Naive thymus-derived CD8-positive, alpha-beta T cell (primary cell): ENCODE measurements around the gene IL12A. TPM values are rescaled to one million over a fixed set of nuclear protein-coding genes. Genes with fewer than 3 reads are reported as not detected.
A peak's percentile ranks its signal among the peaks of the same experiment; 100 is the strongest.

Experiments
- ATAC-seq, 2 donors: fragments of 150-1000 bp; cut with Tn5 transposase in 1 of 2; sonication (Bioruptor Pico), chemical (Tn5 transposase) in 1 of 2; 1 replicate in 1 of 2; 2 replicates in 1 of 2; pipeline ENCODE4 v1.10.0; 2021; ENCODE audit warnings: mild to moderate bottlenecking in 2 of 2, moderate library complexity in 2 of 2
- POLR2A ChIA-PET: fragments of 350-600 bp; sonication (Branson Sonifier 250); formaldehyde crosslinking; loops from one replicate; lab custom pipeline; 2021; ENCODE audit warnings: antibody characterized with exemption; lab: Charles Lee
- DNase-seq, 10 donors: peaks; one replicate each; pipeline versions ENCODE4 v3.0.0 to v3.0.0-alpha.2; 2020 to 2022
- H3K27ac Mint-ChIP-seq, 10 donors: one replicate each; pipeline ENCODE4 v1.8.0; 2020 to 2022; ENCODE audit warnings: mild to moderate bottlenecking in 10 of 10, mixed read lengths in 10 of 10, moderate library complexity in 4 of 10, inconsistent platforms in 1 of 10
- H3K27me3 Mint-ChIP-seq, 5 donors: one replicate each; pipeline ENCODE4 v1.8.0; 2021 to 2022; ENCODE audit warnings: mixed read lengths in 5 of 5
- H3K36me3 Mint-ChIP-seq, 3 donors: one replicate each; pipeline ENCODE4 v1.8.0; 2020 to 2022; ENCODE audit warnings: mixed read lengths in 3 of 3, mild to moderate bottlenecking in 2 of 3, inconsistent platforms in 1 of 3
- H3K4me1 Mint-ChIP-seq, 4 donors: one replicate each; pipeline ENCODE4 v1.8.0; 2021 to 2022; ENCODE audit warnings: mixed read lengths in 4 of 4
- H3K4me3 Mint-ChIP-seq, 10 donors: one replicate each; pipeline ENCODE4 v1.8.0; 2020 to 2022; ENCODE audit warnings: mild to moderate bottlenecking in 10 of 10, mixed read lengths in 10 of 10, moderate library complexity in 6 of 10, inconsistent platforms in 1 of 10
- H3K9me3 Mint-ChIP-seq, 9 donors: one replicate each; pipeline ENCODE4 v1.8.0; 2020 to 2022; ENCODE audit warnings: mixed read lengths in 9 of 9, mild to moderate bottlenecking in 3 of 9, inconsistent platforms in 1 of 9, moderate library complexity in 1 of 9
- polyA plus RNA-seq, 3 donors: library from polyadenylated mRNA; unstranded; fragments of 300-500 nt; fragmentation: Illumina TruSeq; gene quantifications; one replicate each; pipeline ENCODE4 v1.2.3, GENCODE V29; 2021
- total RNA-seq, 8 experiments: library from RNA in 2 of 8; stranded (reverse) in 2 of 8; gene quantifications; one replicate each; pipeline ENCODE4 v1.2.3 and lab custom pipeline; 2021 to 2026

IL12A gene
- total and polyA plus RNA-seq, 5 experiments from 2014 or later: 0.37 to 3.0 (median 0.60) TPM

DNA sequence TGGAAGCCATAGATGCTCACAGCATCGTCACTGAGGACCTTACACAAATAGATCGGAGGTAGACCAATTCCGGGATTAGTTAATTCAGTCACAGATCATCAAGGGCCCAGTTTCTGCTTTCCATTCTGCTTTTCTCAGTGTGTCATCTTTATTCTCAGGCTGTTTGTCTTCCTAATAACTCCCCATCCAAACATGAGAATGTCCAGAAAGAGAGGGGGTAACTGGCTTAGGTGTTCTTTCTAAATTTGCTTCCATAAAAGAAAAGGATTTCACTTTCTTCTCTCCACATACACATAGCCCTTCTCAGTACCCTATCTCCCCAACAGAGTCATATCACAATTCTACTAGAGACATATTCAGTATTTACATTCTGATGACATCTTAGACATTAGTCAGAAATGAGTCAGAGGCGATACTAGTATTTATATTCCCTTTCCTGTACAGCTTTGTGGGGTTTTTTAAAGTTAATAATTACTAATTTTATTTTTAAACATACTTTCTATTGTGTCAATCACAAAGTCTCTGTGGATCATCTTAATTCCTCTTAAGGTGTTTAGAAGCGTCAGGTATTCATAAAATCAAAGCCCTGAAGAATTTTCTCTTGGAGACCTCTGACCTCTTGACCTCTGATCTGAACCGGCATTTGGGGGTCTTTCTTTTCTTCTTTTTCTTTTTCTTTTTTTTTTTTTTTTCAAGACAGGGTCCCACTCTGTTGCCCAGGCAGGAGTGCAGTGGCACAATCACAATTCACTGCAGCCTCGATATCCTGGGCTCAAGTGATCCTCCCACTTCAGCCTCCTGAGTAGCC is 24.3 kb upstream of the IL12A start:
- no peaks in the 10 kb centered on the region for H3K9me3 Mint-ChIP-seq
- peaks cover 0 to 5% (median 2%) of the 10 kb centered on the region in 5 donors for H3K27me3 Mint-ChIP-seq
- POLR2A ChIA-PET: no interaction called here
- no peak overlapping the region for H3K4me3 Mint-ChIP-seq
- DNase-seq (no peak), ATAC-seq (no peak)
- H3K36me3 Mint-ChIP-seq: no peaks in the 10 kb centered on the region
- H3K4me1 Mint-ChIP-seq: no peaks in the 10 kb centered on the region
- H3K27ac Mint-ChIP-seq: no peak overlapping the region

- Mint-ChIP-seq H3K27ac (no peak overlapping the region), H3K9me3 (no peaks in the 10 kb centered on the region), H3K36me3 (peaks cover 0 to 5% (median 0%) of the 10 kb centered on the region in 3 donors), H3K4me1 (no peaks in the 10 kb centered on the region), H3K4me3 (no peak overlapping the region), H3K27me3 (peaks cover 5 to 35% (median 11%) of the 10 kb centered on the region in 5 donors)
- ATAC-seq: no peak
- POLR2A ChIA-PET: no interaction called here
- no peak for DNase-seq
These were observed 17.3 kb upstream of the IL12A start for GRCh38 chr3:159971311-159971710.

DNA sequence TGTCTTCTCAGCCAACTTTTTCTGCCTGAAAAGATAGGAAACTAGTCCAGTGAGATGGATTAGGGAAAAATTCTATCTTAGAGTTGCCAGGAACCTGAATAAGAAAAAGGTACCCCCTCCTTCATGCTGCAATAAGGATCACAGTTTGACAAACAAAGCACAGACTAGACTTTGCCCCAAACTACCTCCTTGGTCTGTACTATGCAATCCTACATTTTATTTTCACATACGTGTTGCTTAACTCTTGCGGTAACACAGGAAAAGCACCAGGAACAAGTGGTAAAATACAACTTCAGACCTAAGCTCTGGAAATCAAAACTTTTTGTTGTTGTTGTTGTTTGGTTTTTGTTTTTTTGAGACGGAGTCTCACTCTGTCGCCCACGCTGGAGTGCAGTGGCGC is 11.3 kb upstream of the IL12A start:
- Mint-ChIP-seq H3K4me3 (no peak overlapping the region), H3K27me3 (peaks cover 8 to 43% (median 21%) of the 10 kb centered on the region in 5 donors), H3K4me1 (no peaks in the 10 kb centered on the region), H3K27ac (no peak overlapping the region), H3K9me3 (peaks cover 0 to 5% (median 0%) of the 10 kb centered on the region in 9 donors), H3K36me3 (peaks cover 0 to 12% (median 2%) of the 10 kb centered on the region in 3 donors)
- no peak for DNase-seq
- POLR2A ChIA-PET: no interaction called here
- no peak for ATAC-seq

DNA sequence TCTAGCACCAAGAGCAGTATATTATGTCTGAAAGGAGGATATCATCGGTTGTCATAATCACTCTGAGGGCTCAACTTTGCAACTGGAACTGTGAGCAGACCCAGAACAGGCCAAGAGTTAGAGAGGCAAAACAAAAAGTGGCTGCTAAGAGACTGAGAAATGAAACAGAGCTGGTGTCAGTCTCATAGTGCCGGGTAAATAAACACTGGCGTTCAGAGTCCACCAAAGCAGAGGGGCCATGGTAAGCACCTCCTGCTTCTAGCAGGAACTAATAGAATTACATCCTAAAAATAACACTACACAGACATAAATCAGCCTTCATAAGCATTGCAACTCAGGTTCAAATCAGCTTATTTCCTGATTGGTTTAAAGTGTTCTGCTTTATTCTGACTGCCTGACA is 10.3 kb upstream of the IL12A start:
- no peak overlapping the region for H3K27ac Mint-ChIP-seq
- H3K36me3 Mint-ChIP-seq: peaks cover 0 to 12% (median 2%) of the 10 kb centered on the region in 3 donors
- H3K4me3 Mint-ChIP-seq: no peak overlapping the region
- no peaks in the 10 kb centered on the region for H3K4me1 Mint-ChIP-seq
- H3K9me3 Mint-ChIP-seq: peaks cover 0 to 5% (median 0%) of the 10 kb centered on the region in 9 donors
- no peak for ATAC-seq
- no peak for DNase-seq
- POLR2A ChIA-PET: no interaction called here
- H3K27me3 Mint-ChIP-seq: peaks cover 8 to 43% (median 21%) of the 10 kb centered on the region in 5 donors

- ATAC-seq (no peak), DNase-seq (no peak)
- Mint-ChIP-seq H3K4me1 (no peaks in the 10 kb centered on the region), H3K27me3 (peaks cover 8 to 40% (median 19%) of the 10 kb centered on the region in 5 donors), H3K36me3 (peaks cover 0 to 9% (median 2%) of the 10 kb centered on the region in 3 donors), H3K4me3 (no peak overlapping the region), H3K27ac (no peak overlapping the region), H3K9me3 (peaks cover 0 to 5% (median 0%) of the 10 kb centered on the region in 9 donors)
- POLR2A ChIA-PET: no interaction called here
These were observed 9.5 kb upstream of the IL12A start for GRCh38 chr3:159978918-159979703.

DNA sequence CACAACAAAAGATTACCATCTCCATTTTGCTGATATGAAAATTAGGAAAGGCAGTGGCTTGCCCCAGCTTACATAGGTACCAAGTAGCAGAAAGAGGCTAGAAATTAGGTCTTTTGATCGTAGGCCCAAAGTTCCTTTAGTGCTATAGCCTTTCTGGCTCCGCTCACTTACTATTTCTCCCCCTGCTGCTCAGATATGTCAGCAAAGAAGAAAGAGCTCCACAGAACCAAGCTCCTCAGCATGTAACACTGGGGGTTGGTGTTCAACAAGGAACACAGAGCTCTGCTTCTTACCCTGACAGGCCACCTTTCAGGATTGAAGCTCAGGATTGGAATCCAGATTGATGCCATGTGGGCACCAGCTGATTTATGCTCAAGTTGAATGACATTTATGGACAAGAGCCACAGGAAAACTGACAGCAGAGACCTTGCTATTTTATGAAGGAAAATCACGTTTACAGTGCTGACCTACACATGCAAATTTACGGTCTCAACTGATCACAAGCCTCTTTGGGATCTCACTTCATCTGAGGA is 6.1 kb upstream of the IL12A start:
- H3K4me3 Mint-ChIP-seq: no peak overlapping the region
- H3K36me3 Mint-ChIP-seq: peaks cover 0 to 7% (median 2%) of the 10 kb centered on the region in 3 donors
- POLR2A ChIA-PET: no interaction called here
- no peak overlapping the region for H3K27ac Mint-ChIP-seq
- DNase-seq (no peak), ATAC-seq (no peak)
- peaks cover 0 to 5% (median 0%) of the 10 kb centered on the region in 9 donors for H3K9me3 Mint-ChIP-seq
- peaks cover 0 to 5% (median 3%) of the 10 kb centered on the region in 4 donors for H3K4me1 Mint-ChIP-seq
- H3K27me3 Mint-ChIP-seq: peaks cover 5 to 18% (median 14%) of the 10 kb centered on the region in 5 donors

- no peaks in the 10 kb centered on the region for H3K9me3 Mint-ChIP-seq
- ATAC-seq: no peak
- H3K36me3 Mint-ChIP-seq: no peaks in the 10 kb centered on the region
- peaks cover 0 to 3% (median 0%) of the 10 kb centered on the region in 5 donors for H3K27me3 Mint-ChIP-seq
- DNase-seq: no peak
- POLR2A ChIA-PET: no interaction called here
- peaks cover 15 to 38% (median 33%) of the 10 kb centered on the region in 4 donors for H3K4me1 Mint-ChIP-seq
- peak overlapping the region in 7 of 10 donors; percentile 24 to 90 (median 87) for H3K4me3 Mint-ChIP-seq
- peak overlapping the region in 4 of 10 donors; percentile 16 to 91 (median 56) for H3K27ac Mint-ChIP-seq
These were observed 1.3 kb upstream of the IL12A start for GRCh38 chr3:159987291-159987711.

GRCh38 chr3:159989973-159990846 is 1.6 kb downstream of the IL12A start:
- Mint-ChIP-seq H3K36me3 (peaks cover 0 to 5% (median 2%) of the 10 kb centered on the region in 3 donors), H3K27me3 (no peaks in the 10 kb centered on the region), H3K4me1 (peaks cover 15 to 38% (median 33%) of the 10 kb centered on the region in 4 donors), H3K4me3 (peak overlapping the region; percentile 65 to 92 (median 88)), H3K9me3 (no peaks in the 10 kb centered on the region), H3K27ac (peak overlapping the region in 8 of 10 donors; percentile 2 to 80 (median 42))
- POLR2A ChIA-PET: no interaction called here
- ATAC-seq (no peak), DNase-seq (no peak)

DNA sequence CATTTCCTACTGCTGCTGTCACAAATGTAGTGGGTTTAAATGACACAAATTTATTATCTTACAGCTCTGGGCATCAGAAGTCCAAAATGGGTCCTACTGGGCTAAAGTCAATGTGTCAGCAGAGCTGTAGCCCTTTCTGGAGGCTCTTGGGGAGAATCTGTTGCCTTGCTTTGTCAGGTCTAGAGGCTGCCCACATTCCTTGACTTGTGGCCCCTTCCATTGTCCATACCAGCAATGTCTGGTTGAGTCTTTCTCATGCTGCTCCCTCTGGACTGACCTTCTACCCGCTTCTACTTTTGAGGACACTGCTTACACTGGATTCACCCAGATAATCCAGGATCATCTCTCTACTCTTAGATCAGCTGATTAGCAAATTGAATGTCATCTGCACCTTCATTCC is 3.0 kb downstream of the IL12A start:
- Mint-ChIP-seq H3K9me3 (no peaks in the 10 kb centered on the region), H3K4me3 (no peak overlapping the region), H3K27ac (no peak overlapping the region)

GRCh38 chr3:159992589-159992988 is 4.0 kb downstream of the IL12A start:
- Mint-ChIP-seq H3K4me3 (no peak overlapping the region), H3K4me1 (peaks cover 15 to 34% (median 28%) of the 10 kb centered on the region in 4 donors), H3K9me3 (no peaks in the 10 kb centered on the region), H3K27me3 (no peaks in the 10 kb centered on the region), H3K27ac (peak overlapping the region in 1 of 10 donors; percentile 7), H3K36me3 (peaks cover 0 to 8% (median 5%) of the 10 kb centered on the region in 3 donors)
- DNase-seq: no peak
- no peak for ATAC-seq
- POLR2A ChIA-PET: no interaction called here

More for the DNA sequence above, 3.0 kb downstream of the IL12A start:
- POLR2A ChIA-PET: no interaction called here
- H3K27me3 Mint-ChIP-seq: no peaks in the 10 kb centered on the region
- peaks cover 15 to 38% (median 33%) of the 10 kb centered on the region in 4 donors for H3K4me1 Mint-ChIP-seq
- peaks cover 0 to 6% (median 5%) of the 10 kb centered on the region in 3 donors for H3K36me3 Mint-ChIP-seq
- ATAC-seq (no peak), DNase-seq (no peak)

- Mint-ChIP-seq H3K4me1 (peaks cover 6 to 18% (median 13%) of the 10 kb centered on the region in 4 donors), H3K27me3 (no peaks in the 10 kb centered on the region), H3K9me3 (no peaks in the 10 kb centered on the region), H3K36me3 (peaks cover 0 to 8% (median 5%) of the 10 kb centered on the region in 3 donors), H3K27ac (no peak overlapping the region), H3K4me3 (no peak overlapping the region)
- no peak for DNase-seq
- POLR2A ChIA-PET: no interaction called here
- no peak for ATAC-seq
These were observed 5.5 kb downstream of the IL12A start for GRCh38 chr3:159994182-159994581.

GRCh38 chr3:159995091-159995490 is 6.5 kb downstream of the IL12A start:
- H3K27me3 Mint-ChIP-seq: no peaks in the 10 kb centered on the region
- peaks cover 4 to 9% (median 6%) of the 10 kb centered on the region in 4 donors for H3K4me1 Mint-ChIP-seq
- H3K36me3 Mint-ChIP-seq: peaks cover 0 to 8% (median 5%) of the 10 kb centered on the region in 3 donors
- H3K4me3 Mint-ChIP-seq: no peak overlapping the region
- DNase-seq (no peak), ATAC-seq (no peak)
- H3K27ac Mint-ChIP-seq: no peak overlapping the region
- POLR2A ChIA-PET: no interaction called here
- H3K9me3 Mint-ChIP-seq: no peaks in the 10 kb centered on the region
